EL (cell line): ENCODE data around the gene CCZ1B.
"Not testable (repeated sequence)": the region's sequence is repeated elsewhere in the genome, so short reads cannot be mapped to it uniquely, and the experiment has no call there.

Experiments
- DNase-seq: peaks from one replicate; pipeline ENCODE4 v3.0.0-alpha.2; 2016

Gene CCZ1B

DNA sequence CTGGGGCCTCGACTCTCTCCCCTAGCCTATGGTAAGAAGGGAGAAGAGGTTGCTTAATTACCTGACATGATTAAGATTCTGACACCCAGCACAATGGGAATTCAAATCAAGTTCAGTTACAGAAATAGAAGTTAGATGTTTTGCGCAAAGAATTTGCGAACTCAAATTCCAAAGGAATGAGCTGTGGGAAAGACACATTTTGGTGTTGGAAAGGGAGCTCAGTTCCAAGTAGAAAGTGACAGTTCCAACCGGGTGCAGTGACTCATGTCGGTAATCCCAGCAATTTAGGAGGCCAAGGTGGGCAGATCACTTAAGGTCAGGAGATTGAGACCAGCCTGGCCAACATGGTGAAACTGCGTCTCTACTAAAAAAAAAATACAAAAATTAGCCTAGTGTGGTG, 4.0 kb upstream of the CCZ1B start:
- DNase-seq, result peak; percentile 21

- DNase-seq, result not testable (repeated sequence)
Measured at GRCh38 chr7:6829616-6830015, 3.5 kb upstream of the CCZ1B start.

DNA sequence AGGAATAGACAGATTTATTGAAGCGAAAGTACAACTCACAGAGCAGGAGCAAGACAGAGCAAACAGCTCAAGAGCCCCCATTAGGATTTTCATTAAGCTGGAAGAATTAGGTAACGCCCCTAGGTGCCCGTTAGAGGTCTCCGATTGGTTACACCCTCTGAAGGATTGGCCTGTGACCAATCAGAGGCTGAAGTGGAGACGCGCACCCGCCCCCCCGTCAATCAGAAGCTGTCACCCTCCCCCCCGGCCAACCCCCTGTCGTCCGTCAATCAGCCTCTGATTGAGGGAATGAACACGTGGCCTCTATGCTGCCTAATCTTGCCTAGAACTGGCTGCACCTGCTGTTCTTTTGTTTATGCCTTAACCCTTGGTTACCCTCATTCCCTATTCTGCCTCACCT, 1.1 kb upstream of the CCZ1B start:
- not testable (repeated sequence) for DNase-seq

- not testable (repeated sequence) for DNase-seq
Measured at GRCh38 chr7:6825236-6826125, 594 bp downstream of the CCZ1B start.

DNA sequence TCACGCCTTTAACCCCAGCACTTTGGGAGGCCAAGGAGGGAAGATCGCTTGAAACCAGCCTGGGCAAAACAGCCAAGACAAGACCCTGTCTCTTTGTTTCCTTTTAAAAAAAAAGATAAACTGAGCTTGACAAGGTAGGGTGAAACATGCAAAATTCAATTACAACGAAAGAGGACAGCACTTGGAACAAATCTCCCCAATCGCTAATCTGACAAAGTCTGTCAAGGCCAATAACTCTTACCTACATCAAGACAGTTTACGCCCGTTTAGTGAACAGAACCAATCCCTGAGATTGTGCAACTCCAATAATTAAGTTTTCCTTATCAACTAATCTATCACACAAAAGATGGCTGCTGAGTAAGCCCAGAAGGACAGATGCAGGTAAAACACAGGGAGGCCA, 4.5 kb downstream of the CCZ1B start:
- not testable (repeated sequence) for DNase-seq

DNA sequence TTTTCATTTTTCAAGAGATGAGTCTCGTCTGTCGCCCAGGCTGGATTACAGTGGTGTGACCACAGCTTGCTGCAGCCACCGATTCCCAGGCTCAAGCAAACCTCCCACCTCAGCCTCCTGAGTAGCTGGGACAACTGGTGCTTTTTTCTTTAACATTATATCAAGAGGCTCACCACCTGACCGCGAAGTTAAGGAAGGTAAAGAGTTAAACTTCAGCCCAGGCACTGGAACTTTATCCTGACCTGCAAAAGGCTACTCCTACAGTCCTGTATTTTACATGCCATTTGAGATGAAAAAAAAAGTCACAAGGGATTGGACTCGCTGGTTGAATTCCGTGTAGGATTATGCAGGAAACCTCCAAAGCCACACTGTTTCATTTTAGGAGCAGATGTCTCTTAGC, 10.6 kb downstream of the CCZ1B start:
- DNase-seq, result not testable (repeated sequence)

DNA sequence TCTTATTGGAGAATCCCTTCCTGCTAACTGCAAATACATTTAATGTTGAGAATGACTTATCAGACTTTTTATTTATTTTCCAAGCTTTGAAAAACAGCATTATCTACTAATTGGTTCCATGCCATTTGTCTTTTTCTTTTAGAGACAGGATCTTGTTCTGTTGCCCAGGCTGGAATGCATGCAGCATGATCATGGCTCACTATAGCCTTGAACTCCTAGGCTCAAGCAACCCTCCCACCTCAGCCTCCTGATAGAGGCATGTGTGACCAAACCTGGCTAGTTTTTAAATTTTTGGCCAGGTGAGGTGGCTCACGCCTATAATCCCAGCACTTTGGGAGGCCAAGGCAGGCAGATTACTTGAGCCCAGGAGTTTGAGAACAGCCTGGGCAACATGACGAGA, 13.1 kb downstream of the CCZ1B start:
- not testable (repeated sequence) for DNase-seq

GRCh38 chr7:6807959-6808358, 18.1 kb downstream of the CCZ1B start:
- DNase-seq, result not testable (repeated sequence)

GRCh38 chr7:6807393-6807918, 18.6 kb downstream of the CCZ1B start:
- not testable (repeated sequence) for DNase-seq

GRCh38 chr7:6800331-6800730, 25.7 kb downstream of the CCZ1B start:
- DNase-seq, result not testable (repeated sequence)

DNA sequence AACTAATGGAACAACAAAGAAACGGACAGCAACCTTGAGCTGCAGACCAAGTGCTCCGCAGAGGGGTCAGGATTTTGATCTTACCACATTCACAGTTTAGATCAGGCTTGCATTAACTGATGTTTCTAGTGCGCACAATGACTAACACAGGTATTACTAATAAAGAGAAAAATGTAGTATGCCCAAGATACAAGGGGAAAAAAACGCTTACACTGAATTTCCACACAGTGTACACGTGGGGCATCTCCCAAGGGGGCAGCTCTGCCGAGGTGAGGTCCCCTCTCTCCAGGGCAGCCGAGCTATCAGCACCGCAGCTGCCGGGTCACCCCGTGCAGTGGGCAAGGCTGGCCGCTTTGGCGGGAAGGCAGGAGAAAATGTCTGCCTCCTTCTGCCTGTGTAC, 26.2 kb downstream of the CCZ1B start:
- not testable (repeated sequence) for DNase-seq

- DNase-seq, result not testable (repeated sequence)
Measured at GRCh38 chr7:6798047-6798446, 28.0 kb downstream of the CCZ1B start.

DNA sequence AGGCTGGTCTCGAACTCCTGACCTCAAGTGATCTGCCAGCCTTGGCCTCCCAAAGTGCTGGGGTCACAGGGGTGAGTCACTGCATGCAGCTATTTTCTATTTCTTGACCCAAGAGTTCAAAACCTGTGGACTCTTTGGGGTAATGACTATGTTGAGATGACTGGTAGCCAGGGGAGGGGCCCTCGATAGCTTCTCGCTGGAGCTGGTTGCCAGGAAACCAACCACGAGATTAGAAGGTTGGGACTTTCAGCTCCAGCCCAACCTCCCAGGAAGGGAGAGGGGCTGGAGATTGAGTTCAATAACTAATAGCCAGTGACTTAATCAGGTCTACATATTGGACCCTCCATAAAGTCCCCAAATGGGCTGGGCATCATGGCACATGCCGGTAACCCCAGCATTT, 28.9 kb downstream of the CCZ1B start:
- DNase-seq, result not testable (repeated sequence)

DNA sequence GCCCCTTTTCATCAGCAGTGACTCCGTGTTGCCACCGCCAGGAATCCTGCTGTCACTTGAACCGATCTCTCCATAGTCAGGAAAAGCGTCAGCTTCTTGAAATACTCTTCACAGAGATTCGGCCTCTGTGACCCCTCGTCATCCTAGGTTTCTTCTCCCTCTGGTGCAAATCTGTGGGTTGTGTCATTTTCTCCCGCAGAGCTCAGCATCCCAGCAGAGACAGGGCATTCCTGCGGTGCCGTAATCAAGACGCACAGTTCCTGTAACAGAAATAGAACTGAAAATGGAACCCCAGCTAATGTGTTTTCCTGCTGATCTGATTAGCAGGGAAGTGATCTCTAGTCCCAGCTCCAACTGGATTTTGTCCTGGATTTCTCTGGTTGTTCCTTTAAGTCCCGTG, 31.8 kb downstream of the CCZ1B start:
- not testable (repeated sequence) for DNase-seq

DNA sequence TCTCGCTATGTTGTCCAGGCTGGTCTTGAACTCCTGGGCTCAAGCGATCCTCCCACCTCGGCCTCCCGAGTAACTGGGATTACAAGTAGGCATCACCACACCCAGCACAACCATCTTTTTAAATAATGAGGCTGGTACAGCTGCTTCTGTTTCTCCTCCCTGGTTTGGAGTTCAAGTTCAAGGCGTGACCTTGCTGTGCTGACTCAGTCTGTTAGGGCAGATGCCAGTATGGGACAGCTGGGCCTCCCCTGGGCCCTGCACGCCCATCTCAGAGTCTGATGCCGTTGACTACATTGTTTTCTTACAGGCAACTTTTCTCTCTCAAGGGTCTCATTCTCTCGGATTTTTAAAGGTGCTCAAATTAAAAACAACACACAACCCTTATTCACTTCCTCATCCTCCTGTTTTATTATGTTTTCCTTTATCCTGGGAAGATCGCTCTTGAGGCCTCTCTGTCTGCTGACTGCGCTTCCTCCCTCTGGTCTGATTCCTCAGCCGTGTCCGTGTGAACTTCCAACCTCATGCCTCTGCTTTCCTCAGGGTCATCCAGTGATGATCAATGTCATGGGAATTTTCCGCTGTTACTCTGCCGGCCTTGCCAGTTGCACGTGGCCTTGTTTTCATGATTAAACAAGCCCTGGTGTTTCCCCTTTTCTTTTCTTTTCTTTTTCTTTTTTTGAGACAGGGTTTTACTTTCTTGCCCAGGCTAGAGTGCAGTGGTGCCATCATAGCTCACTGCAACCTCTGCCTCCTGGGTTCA, 33.8 kb downstream of the CCZ1B start:
- DNase-seq, result peak; percentile 49

DNA sequence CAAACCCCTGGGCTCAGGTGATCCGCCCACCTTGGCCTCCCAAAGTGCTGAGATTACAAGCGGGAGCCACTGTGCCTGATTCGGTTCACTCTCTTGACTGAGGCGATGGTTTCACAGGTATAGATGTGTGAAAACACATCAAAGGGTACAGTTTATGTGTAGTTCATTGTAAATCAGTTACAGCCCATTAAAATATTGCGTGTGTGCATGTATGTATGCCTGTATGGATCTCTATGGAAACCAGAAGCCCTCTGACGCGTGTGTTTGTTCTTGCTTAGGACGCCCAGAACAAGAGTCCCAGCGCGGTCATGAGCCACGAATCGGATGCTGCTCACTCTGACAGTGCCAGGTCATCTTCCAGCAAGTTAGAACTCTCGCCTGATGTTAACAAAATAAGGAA, 36.7 kb downstream of the CCZ1B start:
- DNase-seq, result not testable (repeated sequence)

GRCh38 chr7:6781581-6781980, 44.5 kb downstream of the CCZ1B start:
- not testable (repeated sequence) for DNase-seq

GRCh38 chr7:6761186-6761585, 64.9 kb downstream of the CCZ1B start:
- DNase-seq, result not testable (repeated sequence)

DNA sequence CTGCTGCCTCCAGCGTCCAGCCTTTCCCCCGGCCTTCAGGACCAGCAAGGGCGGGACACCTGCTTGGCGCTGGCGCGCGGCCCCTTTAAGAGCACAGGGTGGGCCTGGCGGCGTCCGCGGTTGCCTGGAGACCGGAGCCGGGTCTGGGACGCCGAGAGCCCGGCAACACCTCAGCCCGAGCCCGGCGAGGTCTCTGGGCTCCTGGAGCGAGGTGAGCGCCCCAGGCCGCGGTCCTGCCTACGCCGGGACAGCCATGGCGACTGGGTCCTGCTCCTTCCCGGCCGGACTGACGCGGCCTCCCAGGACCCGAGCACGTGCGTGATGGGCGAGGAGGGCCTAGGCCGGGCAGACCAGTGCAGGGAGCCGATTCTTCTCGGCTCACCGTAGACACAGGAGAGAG, 72.1 kb downstream of the CCZ1B start, which contains the start of gene RSPH10B2:
Gene RSPH10B2 (plus strand): TSS at position 140 of the 400 bp plus-strand sequence. CDS start 3,575 bp downstream, outside the sequence.
- not testable (repeated sequence) for DNase-seq

GRCh38 chr7:6750173-6750572, 75.9 kb downstream of the CCZ1B start:
- not testable (repeated sequence) for DNase-seq

DNA sequence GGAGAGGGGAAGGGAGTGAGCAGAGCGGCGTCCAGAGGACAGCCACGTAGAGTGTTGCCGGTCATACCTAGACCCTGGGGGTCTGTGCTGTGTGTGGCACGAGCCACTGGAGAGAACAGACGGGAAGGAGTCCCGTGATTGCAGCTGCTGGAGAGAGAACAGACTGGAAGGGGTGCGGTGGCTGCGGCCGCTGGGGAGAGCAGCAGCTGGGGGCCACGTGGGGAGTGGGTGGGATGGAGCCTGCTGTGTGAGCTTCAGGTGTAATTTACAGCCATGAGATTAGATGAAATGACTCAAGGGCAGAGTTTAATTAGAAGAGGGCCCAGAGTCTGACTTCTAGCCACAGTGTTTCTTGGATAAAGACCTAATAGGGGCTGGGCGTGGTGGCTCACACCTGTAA, 76.7 kb downstream of the CCZ1B start:
- DNase-seq, result not testable (repeated sequence)
